ENCODE measurements around the gene SGPP2.

GRCh38 chr2:222445227-222445626 is 20.9 kb downstream of the SGPP2 start:
- TF ChIP-seq CTCF (conservative IDR thresholded peaks at IDR 0.05 in 1 of 2, IDR thresholded peaks at IDR 0.05 in 1 of 2; ENCODE audit: extremely low read depth in 1 of 2, insufficient read depth in 1 of 2, low read depth in 1 of 2, low read length in 2 of 2): no peak
- TF ChIP-seq EZH2 (IDR thresholded peaks at IDR 0.05; ENCODE audit: borderline replicate concordance, low read length): no peak

All from mammary epithelial cell (primary cell).